ENCODE results near the gene LY6G6D. TPM values are rescaled to one million over a fixed set of nuclear protein-coding genes. Genes with fewer than 3 reads are reported as not detected.

LY6G6D gene
- total RNA-seq, 2 donors from 2014 or later = not detected

DNA sequence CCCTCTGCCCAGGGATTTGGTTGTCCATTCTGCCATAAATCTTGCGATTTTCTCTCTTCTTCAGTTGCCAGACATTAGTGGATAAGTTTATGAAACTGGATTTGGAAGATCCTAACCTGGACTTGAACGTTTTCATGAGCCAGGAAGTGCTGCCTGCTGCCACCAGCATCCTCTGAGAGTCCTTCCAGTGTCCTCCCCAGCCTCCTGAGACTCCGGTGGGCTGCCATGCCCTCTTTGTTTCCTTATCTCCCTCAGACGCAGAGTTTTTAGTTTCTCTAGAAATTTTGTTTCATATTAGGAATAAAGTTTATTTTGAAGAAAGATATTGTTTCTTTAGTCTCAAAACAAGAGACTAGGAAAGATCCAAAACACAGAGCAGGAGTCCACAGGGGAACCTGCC, 47.2 kb downstream of the LY6G6D start, which contains the start of gene SAPCD1:
Gene SAPCD1, plus strand, starts transcription at position 301 of the 400 bp plus-strand sequence. CDS start 399 bp downstream, outside the sequence.
- H3K27me3 ChIP-seq = no peaks in the 10 kb centered on the region
- H3K9ac ChIP-seq (ENCODE audit: low read depth in 2 of 2, low read length in 2 of 2) = no peak within 1 kb of the TSS

DNA sequence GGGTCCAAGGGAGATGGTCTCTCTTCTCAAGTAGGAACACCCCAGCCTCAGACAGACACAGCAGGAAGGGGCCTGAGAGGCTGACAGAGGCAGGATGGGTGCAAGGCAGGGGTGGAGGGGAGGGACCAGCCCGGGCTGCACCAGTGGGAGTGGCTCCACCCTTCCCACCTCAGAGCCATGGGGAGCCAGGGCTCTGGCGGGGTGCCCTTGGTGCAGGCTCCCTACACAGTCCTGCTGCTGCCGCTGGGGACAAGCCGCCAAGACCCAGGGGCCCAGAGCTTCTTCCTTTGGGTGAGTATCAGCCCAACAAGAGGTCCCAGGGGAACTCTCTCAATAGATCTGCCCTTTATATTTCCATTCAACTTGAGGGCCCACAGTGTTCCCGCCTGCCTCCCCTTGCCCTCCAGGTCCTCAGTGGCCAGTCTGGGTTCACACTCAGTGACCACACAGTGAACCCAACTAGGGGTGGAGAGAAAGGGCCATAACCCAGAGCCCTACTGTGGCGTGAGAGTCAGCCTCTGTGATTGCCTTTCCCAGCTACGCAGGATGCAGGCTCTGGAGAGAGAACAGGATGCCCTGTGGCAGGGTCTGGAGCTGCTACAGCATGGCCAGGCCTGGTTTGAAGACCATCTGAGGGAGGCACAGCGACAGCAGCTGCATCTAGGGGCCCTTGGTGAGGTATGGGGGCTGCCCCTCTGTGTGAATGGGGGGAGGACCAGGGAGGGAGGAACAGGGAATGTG, 47.9 kb downstream of the LY6G6D start:
- no peaks in the 10 kb centered on the region for H3K27me3 ChIP-seq
- intact Hi-C loops (cut with DNase I) = loop anchor here (10.0 kb wide), 1 partner anchor 192 kb away; the partner anchor contains the start of genes NELFE and SKIC2
- TF ChIP-seq, protein P1, sequence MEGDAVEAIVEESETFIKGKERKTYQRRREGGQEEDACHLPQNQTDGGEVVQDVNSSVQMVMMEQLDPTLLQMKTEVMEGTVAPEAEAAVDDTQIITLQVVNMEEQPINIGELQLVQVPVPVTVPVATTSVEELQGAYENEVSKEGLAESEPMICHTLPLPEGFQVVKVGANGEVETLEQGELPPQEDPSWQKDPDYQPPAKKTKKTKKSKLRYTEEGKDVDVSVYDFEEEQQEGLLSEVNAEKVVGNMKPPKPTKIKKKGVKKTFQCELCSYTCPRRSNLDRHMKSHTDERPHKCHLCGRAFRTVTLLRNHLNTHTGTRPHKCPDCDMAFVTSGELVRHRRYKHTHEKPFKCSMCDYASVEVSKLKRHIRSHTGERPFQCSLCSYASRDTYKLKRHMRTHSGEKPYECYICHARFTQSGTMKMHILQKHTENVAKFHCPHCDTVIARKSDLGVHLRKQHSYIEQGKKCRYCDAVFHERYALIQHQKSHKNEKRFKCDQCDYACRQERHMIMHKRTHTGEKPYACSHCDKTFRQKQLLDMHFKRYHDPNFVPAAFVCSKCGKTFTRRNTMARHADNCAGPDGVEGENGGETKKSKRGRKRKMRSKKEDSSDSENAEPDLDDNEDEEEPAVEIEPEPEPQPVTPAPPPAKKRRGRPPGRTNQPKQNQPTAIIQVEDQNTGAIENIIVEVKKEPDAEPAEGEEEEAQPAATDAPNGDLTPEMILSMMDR (IDR thresholded peaks at IDR 0.05) = no peak
- no peak overlapping the region for H3K27ac ChIP-seq
- H3K9ac ChIP-seq (ENCODE audit: low read depth in 2 of 2, low read length in 2 of 2) = no peak overlapping the region
- no peaks in the 10 kb centered on the region for H3K36me3 ChIP-seq
- H3K4me1 ChIP-seq = no peaks in the 10 kb centered on the region
- DNase-seq = no peak
- H3K4me3 ChIP-seq = no peak overlapping the region
- H3K9me3 ChIP-seq = no peaks in the 10 kb centered on the region

More for the DNA sequence above, 47.2 kb downstream of the LY6G6D start, which contains the start of gene SAPCD1:
- H3K27ac ChIP-seq = no peak within 1 kb of the TSS
- TF ChIP-seq, protein P1 (IDR thresholded peaks at IDR 0.05) = no peak
- no peaks in the 10 kb centered on the region for H3K36me3 ChIP-seq
- DNase-seq = no peak
- no peaks in the 10 kb centered on the region for H3K9me3 ChIP-seq
- H3K4me3 ChIP-seq = no peak within 1 kb of the TSS
- intact Hi-C loops (cut with DNase I) = loop anchor here (10.0 kb wide), 1 partner anchor 192 kb away; the partner anchor contains the start of genes NELFE and SKIC2
- no peaks in the 10 kb centered on the region for H3K4me1 ChIP-seq

DNA sequence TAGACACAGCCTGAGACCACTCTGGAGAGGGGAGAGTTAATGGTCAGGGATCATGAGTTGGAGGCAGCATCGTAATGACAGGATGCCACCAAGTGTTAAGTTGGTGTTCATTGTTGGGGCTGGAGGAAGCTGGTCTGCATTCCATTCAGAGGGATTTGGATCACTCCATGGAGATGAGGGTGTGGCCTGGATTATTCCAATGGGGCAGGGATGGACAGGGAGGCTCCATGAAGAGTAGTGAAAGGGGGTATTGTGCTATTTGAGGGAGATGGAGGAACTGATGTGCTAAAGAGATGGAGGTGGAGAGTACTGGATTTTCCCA, 48.4 kb downstream of the LY6G6D start:
- intact Hi-C loops (cut with DNase I) = loop anchor here (10.0 kb wide), 1 partner anchor 191 kb away; the partner anchor contains the start of genes NELFE and SKIC2
- Histone ChIP-seq H3K36me3 (no peaks in the 10 kb centered on the region), H3K9me3 (no peaks in the 10 kb centered on the region), H3K9ac (ENCODE audit: low read depth in 2 of 2, low read length in 2 of 2) (no peak overlapping the region), H3K4me3 (no peak overlapping the region), H3K27me3 (no peaks in the 10 kb centered on the region), H3K27ac (no peak overlapping the region), H3K4me1 (no peaks in the 10 kb centered on the region)
- TF ChIP-seq, protein P1 (IDR thresholded peaks at IDR 0.05) = no peak
- no peak for DNase-seq

DNA sequence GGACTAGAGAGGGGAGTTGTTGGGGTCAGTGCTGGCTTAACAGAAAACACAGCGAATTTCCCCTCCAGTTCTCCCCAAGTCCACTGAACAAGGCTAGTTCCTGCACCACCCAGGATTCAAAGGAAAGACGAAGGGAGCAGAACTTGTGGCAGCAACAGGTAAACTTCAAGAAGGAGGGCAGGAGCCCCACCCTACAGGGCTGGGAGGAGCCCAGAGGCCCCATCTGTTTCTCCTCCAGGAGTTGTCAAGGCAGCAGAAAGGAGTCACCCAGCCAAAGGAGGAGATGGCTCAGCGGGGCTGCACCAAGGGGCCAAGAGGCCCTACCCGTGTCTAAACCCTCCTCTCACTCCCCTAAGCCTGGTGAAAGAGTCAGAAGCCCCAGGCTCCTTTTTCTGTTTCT, 49.0 kb downstream of the LY6G6D start:
- intact Hi-C loops (cut with DNase I) = loop anchor here (10.0 kb wide), 1 partner anchor 191 kb away; the partner anchor contains the start of genes NELFE and SKIC2
- TF ChIP-seq, protein P1 (IDR thresholded peaks at IDR 0.05) = no peak
- DNase-seq = no peak

DNA sequence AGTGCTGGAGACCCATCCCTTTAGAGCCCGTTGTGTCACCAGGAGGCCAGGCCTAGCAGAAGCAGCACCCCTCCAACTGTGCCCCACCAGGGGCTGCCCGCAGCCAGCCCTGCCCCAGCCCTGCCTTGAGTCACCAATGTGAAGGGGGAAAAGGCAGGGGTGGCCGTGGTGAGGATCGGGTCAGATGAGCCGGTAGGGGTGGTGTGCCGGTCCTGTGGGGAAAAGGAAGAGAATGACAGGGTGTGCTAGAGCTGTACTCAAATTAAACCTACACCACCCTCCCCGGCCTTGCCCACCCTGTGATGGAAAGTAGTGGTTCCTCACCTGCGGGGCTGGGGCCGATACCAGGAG, 50.4 kb downstream of the LY6G6D start:
- TF ChIP-seq, protein P1 (IDR thresholded peaks at IDR 0.05) = no peak
- DNase-seq = no peak
- Histone ChIP-seq H3K27me3 (no peaks in the 10 kb centered on the region), H3K36me3 (no peaks in the 10 kb centered on the region), H3K9me3 (no peaks in the 10 kb centered on the region), H3K27ac (no peak overlapping the region), H3K4me1 (no peaks in the 10 kb centered on the region), H3K9ac (ENCODE audit: low read depth in 2 of 2, low read length in 2 of 2) (no peak overlapping the region), H3K4me3 (no peak overlapping the region)
- intact Hi-C loops (cut with DNase I) = loop anchor here (5.0 to 10.0 kb wide), 2 partner anchors 83 to 189 kb away; partner anchors contain the start of genes LY6G5C, NELFE and SKIC2

More for the DNA sequence above, 49.0 kb downstream of the LY6G6D start:
- Histone ChIP-seq H3K4me3 (no peak overlapping the region), H3K27ac (no peak overlapping the region), H3K9ac (ENCODE audit: low read depth in 2 of 2, low read length in 2 of 2) (no peak overlapping the region), H3K4me1 (no peaks in the 10 kb centered on the region), H3K36me3 (no peaks in the 10 kb centered on the region), H3K9me3 (no peaks in the 10 kb centered on the region), H3K27me3 (no peaks in the 10 kb centered on the region)
